Activated effector memory CD4-positive, alpha-beta T cell treated with anti-CD3 and anti-CD28 coated beads, Interleukin-2, amount 50 U/mL, for 16 hours (primary cell): ENCODE measurements around the gene WWC2.

Experiments used
- DNase-seq: peaks from one replicate; pipeline ENCODE4 v3.0.0-alpha.2; 2020

Gene WWC2

GRCh38 chr4:183337833-183338232 is 238.8 kb downstream of the WWC2 start:
- DNase-seq = no peak

GRCh38 chr4:183342541-183343533 is 243.8 kb downstream of the WWC2 start:
- no peak for DNase-seq

GRCh38 chr4:183343730-183344129 is 244.7 kb downstream of the WWC2 start:
- no peak for DNase-seq

- no peak for DNase-seq
Measured at GRCh38 chr4:183344523-183345255, 245.6 kb downstream of the WWC2 start.

GRCh38 chr4:183345261-183345660 is 246.2 kb downstream of the WWC2 start:
- DNase-seq = no peak

GRCh38 chr4:183347146-183347545 is 248.1 kb downstream of the WWC2 start:
- DNase-seq = no peak

GRCh38 chr4:183347566-183347965 is 248.5 kb downstream of the WWC2 start:
- DNase-seq = no peak

GRCh38 chr4:183348136-183348535 is 249.1 kb downstream of the WWC2 start:
- DNase-seq = no peak

- no peak for DNase-seq
Measured at GRCh38 chr4:183348706-183349659, 249.9 kb downstream of the WWC2 start.

- DNase-seq = no peak
Measured at GRCh38 chr4:183349673-183350072, 250.6 kb downstream of the WWC2 start.

- DNase-seq = no peak
Measured at GRCh38 chr4:183350317-183351071, 251.4 kb downstream of the WWC2 start.

- no peak for DNase-seq
Measured at GRCh38 chr4:183352546-183352945, 253.5 kb downstream of the WWC2 start.

- no peak for DNase-seq
Measured at GRCh38 chr4:183353557-183353956, 254.5 kb downstream of the WWC2 start.

GRCh38 chr4:183354219-183354618 is 255.2 kb downstream of the WWC2 start:
- DNase-seq = no peak

GRCh38 chr4:183355405-183355804 is 256.3 kb downstream of the WWC2 start:
- no peak for DNase-seq

GRCh38 chr4:183356173-183356830 is 257.2 kb downstream of the WWC2 start:
- DNase-seq = no peak

- DNase-seq = no peak
Measured at GRCh38 chr4:183356931-183357675, 258.0 kb downstream of the WWC2 start.

- no peak for DNase-seq
Measured at GRCh38 chr4:183358215-183358755, 259.2 kb downstream of the WWC2 start.

- no peak for DNase-seq
Measured at GRCh38 chr4:183360161-183360919, 261.3 kb downstream of the WWC2 start.

GRCh38 chr4:183362036-183362435 is 263.0 kb downstream of the WWC2 start:
- DNase-seq = no peak
